Measurements from ENCODE around the gene PUM2.

Gene PUM2

GRCh38 chr2:20359096-20359495 is 8.5 kb upstream of the PUM2 start:
- H3K27me3 ChIP-seq (ENCODE audit: insufficient read depth, insufficient read length): no peaks in the 10 kb centered on the region
- no peak for DNase-seq (ENCODE audit: low read depth, low spot score)
- no peak overlapping the region for H3K4me3 ChIP-seq (ENCODE audit: insufficient read length, low read depth)
- no peaks in the 10 kb centered on the region for H3K36me3 ChIP-seq (ENCODE audit: insufficient read depth, insufficient read length, low read length)
- no peaks in the 10 kb centered on the region for H3K9me3 ChIP-seq (ENCODE audit: insufficient read depth, low read length)
- H3K4me1 ChIP-seq (ENCODE audit: insufficient read depth, insufficient read length): no peaks in the 10 kb centered on the region
- no peak overlapping the region for H3K9ac ChIP-seq (ENCODE audit: insufficient read length, low read depth)
- no peak for TF ChIP-seq YY1 (IDR thresholded peaks at IDR 0.05; ENCODE audit: insufficient read depth, insufficient read length)

- Histone ChIP-seq H3K36me3 (ENCODE audit: insufficient read depth, insufficient read length, low read length) (no peaks in the 10 kb centered on the region), H3K27me3 (ENCODE audit: insufficient read depth, insufficient read length) (no peaks in the 10 kb centered on the region), H3K4me3 (ENCODE audit: insufficient read length, low read depth) (no peak overlapping the region), H3K9ac (ENCODE audit: insufficient read length, low read depth) (no peak overlapping the region), H3K9me3 (ENCODE audit: insufficient read depth, low read length) (no peaks in the 10 kb centered on the region), H3K4me1 (ENCODE audit: insufficient read depth, insufficient read length) (peaks cover under 1% of the 10 kb centered on the region)
- TF ChIP-seq SUZ12 (IDR thresholded peaks at IDR 0.05; ENCODE audit: extremely low read depth, insufficient read depth, insufficient read length) (no peak), YY1 (IDR thresholded peaks at IDR 0.05; ENCODE audit: insufficient read depth, insufficient read length) (no peak), ZNF274 (IDR thresholded peaks at IDR 0.05; ENCODE audit: low read depth, low read length) (no peak)
- no peak for DNase-seq (ENCODE audit: low read depth, low spot score)
Observed at GRCh38 chr2:20357638-20358389, 7.2 kb upstream of the PUM2 start.

DNA sequence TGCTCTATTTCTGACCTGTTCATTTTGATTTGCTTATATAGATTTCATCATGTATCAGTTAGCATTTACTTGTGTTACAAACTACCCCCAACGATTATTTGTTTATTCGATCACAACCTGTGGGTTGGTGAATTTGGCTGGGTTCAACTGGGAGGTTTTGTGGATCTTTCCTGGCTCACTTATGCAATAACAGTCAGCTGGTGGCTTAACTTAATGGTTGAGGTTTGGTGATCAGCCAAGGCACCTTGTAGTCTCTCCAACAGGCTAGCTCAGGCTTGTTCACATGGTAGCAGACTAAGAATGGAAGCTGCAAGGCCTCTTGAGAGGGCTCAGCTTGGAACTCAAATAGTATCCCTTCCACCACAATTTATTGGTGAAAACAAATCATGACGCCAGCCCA is 5.4 kb upstream of the PUM2 start:
- H3K36me3 ChIP-seq (ENCODE audit: insufficient read depth, insufficient read length, low read length): no peaks in the 10 kb centered on the region
- H3K9ac ChIP-seq (ENCODE audit: insufficient read length, low read depth): no peak overlapping the region
- no peak for TF ChIP-seq YY1 (IDR thresholded peaks at IDR 0.05; ENCODE audit: insufficient read depth, insufficient read length)
- TF ChIP-seq SUZ12 (IDR thresholded peaks at IDR 0.05; ENCODE audit: extremely low read depth, insufficient read depth, insufficient read length): no peak
- TF ChIP-seq ZNF274 (IDR thresholded peaks at IDR 0.05; ENCODE audit: low read depth, low read length): no peak
- H3K9me3 ChIP-seq (ENCODE audit: insufficient read depth, low read length): no peaks in the 10 kb centered on the region
- no peaks in the 10 kb centered on the region for H3K27me3 ChIP-seq (ENCODE audit: insufficient read depth, insufficient read length)
- H3K4me1 ChIP-seq (ENCODE audit: insufficient read depth, insufficient read length): peaks cover 2% of the 10 kb centered on the region
- H3K4me3 ChIP-seq (ENCODE audit: insufficient read length, low read depth): no peak overlapping the region
- no peak for DNase-seq (ENCODE audit: low read depth, low spot score)

GRCh38 chr2:20355131-20355530 is 4.5 kb upstream of the PUM2 start:
- Histone ChIP-seq H3K36me3 (ENCODE audit: insufficient read depth, insufficient read length, low read length) (no peaks in the 10 kb centered on the region), H3K27me3 (ENCODE audit: insufficient read depth, insufficient read length) (no peaks in the 10 kb centered on the region), H3K4me3 (ENCODE audit: insufficient read length, low read depth) (no peak overlapping the region), H3K9me3 (ENCODE audit: insufficient read depth, low read length) (no peaks in the 10 kb centered on the region), H3K4me1 (ENCODE audit: insufficient read depth, insufficient read length) (peaks cover 2% of the 10 kb centered on the region), H3K9ac (ENCODE audit: insufficient read length, low read depth) (no peak overlapping the region)
- TF ChIP-seq SUZ12 (IDR thresholded peaks at IDR 0.05; ENCODE audit: extremely low read depth, insufficient read depth, insufficient read length) (no peak), YY1 (IDR thresholded peaks at IDR 0.05; ENCODE audit: insufficient read depth, insufficient read length) (no peak), ZNF274 (IDR thresholded peaks at IDR 0.05; ENCODE audit: low read depth, low read length) (no peak)
- DNase-seq (ENCODE audit: low read depth, low spot score): no peak

DNA sequence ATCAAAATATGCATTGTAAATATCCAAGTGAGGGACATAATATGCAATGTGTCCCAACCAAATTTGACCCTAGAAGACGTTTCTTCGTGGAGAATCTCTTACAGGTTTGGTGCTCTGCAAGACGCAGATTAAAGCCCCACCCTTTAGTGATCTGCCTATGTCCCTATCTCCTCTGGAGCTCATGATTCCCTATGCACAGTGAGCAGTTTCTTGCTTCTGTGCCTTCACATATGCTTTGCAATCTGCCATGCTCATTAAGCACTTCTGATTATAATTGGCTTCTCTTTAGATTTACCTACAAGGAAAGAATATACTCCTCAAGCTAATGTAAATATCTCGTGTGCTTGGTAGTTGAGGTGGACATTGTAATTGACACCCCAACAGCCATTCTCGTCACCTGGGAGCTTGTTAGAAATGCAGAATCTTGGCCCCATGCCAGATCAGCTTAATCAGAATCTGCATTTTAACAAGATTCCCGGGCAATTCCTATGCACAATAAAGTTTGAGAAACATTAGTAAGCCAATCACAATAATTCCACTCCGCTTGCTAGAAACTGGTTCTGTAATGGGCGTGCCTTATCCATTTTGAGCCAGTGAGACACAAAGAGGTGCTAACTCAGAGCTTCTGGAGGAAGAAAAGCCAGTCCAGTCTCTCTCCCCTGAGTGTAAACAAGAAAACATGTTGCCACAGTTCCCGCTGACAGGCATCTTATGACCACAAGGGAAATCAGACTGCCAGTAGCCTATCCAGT is 2.8 kb upstream of the PUM2 start:
- TF ChIP-seq YY1 (IDR thresholded peaks at IDR 0.05; ENCODE audit: insufficient read depth, insufficient read length): no peak
- peaks cover 2% of the 10 kb centered on the region for H3K4me1 ChIP-seq (ENCODE audit: insufficient read depth, insufficient read length)
- no peak overlapping the region for H3K4me3 ChIP-seq (ENCODE audit: insufficient read length, low read depth)
- no peaks in the 10 kb centered on the region for H3K27me3 ChIP-seq (ENCODE audit: insufficient read depth, insufficient read length)
- no peaks in the 10 kb centered on the region for H3K9me3 ChIP-seq (ENCODE audit: insufficient read depth, low read length)
- peaks cover 4% of the 10 kb centered on the region for H3K36me3 ChIP-seq (ENCODE audit: insufficient read depth, insufficient read length, low read length)
- DNase-seq (ENCODE audit: low read depth, low spot score): no peak
- H3K9ac ChIP-seq (ENCODE audit: insufficient read length, low read depth): no peak overlapping the region

DNA sequence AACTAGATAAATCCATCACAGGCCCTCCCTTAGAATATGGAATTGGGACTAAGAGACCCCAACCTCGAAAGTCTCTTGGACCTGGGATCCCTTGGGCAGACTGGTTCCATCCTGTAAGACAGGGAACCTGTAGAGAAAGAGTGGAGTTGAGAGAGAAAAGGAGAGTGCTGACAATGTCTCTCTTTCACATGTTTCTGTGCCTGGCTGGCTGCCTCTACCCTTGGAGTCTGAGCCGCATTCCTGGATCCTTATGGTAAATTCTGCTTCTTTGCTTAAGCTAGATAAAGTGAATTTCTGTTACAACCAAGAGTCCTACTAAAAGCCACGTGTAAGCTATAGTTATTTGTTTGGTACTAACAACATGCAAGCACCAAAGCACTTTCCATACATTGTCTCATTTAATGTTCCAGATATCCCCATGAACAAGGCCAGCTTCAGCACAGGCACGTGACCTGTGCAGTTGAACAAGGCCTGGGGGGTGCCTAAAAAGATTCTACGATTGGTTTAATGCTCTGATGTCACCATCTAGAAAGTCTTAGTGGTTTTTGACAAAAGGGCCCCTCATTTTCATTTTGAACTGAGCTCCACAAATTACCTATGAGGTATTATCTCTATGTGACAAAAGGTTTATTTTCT is 2.1 kb upstream of the PUM2 start:
- Histone ChIP-seq H3K36me3 (ENCODE audit: insufficient read depth, insufficient read length, low read length) (peaks cover 9% of the 10 kb centered on the region), H3K27me3 (ENCODE audit: insufficient read depth, insufficient read length) (no peaks in the 10 kb centered on the region), H3K4me3 (ENCODE audit: insufficient read length, low read depth) (no peak overlapping the region), H3K4me1 (ENCODE audit: insufficient read depth, insufficient read length) (peaks cover 2% of the 10 kb centered on the region), H3K9me3 (ENCODE audit: insufficient read depth, low read length) (no peaks in the 10 kb centered on the region), H3K9ac (ENCODE audit: insufficient read length, low read depth) (peak overlapping the region; percentile 32)
- DNase-seq (ENCODE audit: low read depth, low spot score): no peak
- TF ChIP-seq SUZ12 (IDR thresholded peaks at IDR 0.05; ENCODE audit: extremely low read depth, insufficient read depth, insufficient read length) (no peak), ZNF274 (IDR thresholded peaks at IDR 0.05; ENCODE audit: low read depth, low read length) (no peak), YY1 (IDR thresholded peaks at IDR 0.05; ENCODE audit: insufficient read depth, insufficient read length) (no peak)

GRCh38 chr2:20352230-20352578 is 1.6 kb upstream of the PUM2 start:
- TF ChIP-seq YY1 (IDR thresholded peaks at IDR 0.05; ENCODE audit: insufficient read depth, insufficient read length) (no peak), SUZ12 (IDR thresholded peaks at IDR 0.05; ENCODE audit: extremely low read depth, insufficient read depth, insufficient read length) (no peak), ZNF274 (IDR thresholded peaks at IDR 0.05; ENCODE audit: low read depth, low read length) (no peak)
- Histone ChIP-seq H3K4me3 (ENCODE audit: insufficient read length, low read depth) (no peak overlapping the region), H3K9ac (ENCODE audit: insufficient read length, low read depth) (peak overlapping the region; percentile 32), H3K27me3 (ENCODE audit: insufficient read depth, insufficient read length) (no peaks in the 10 kb centered on the region), H3K9me3 (ENCODE audit: insufficient read depth, low read length) (no peaks in the 10 kb centered on the region), H3K36me3 (ENCODE audit: insufficient read depth, insufficient read length, low read length) (peaks cover 9% of the 10 kb centered on the region), H3K4me1 (ENCODE audit: insufficient read depth, insufficient read length) (peaks cover 2% of the 10 kb centered on the region)
- no peak for DNase-seq (ENCODE audit: low read depth, low spot score)
